NK-92 treated with Interleukin-12 subunit alpha and Interleukin-12 subunit beta, amount 100 ng/mL, for 24 hours (cell line): Measurements from ENCODE around the gene USP38.
"Not testable (repeated sequence)": the region's sequence is repeated elsewhere in the genome, so short reads cannot be mapped to it uniquely, and the experiment has no call there.

Experiments
- DNase-seq: peaks from one replicate; lab custom pipeline; 2025; lab: John Stamatoyannopoulos, UW

The USP38 gene

GRCh38 chr4:143184503-143185252 lies at the start of gene USP38:
Gene USP38 (plus strand): TSS chr4:143184917. CDS start chr4:143185451, 534 bp downstream.
- peak; percentile 80 for DNase-seq

- DNase-seq, result no peak
Measured at GRCh38 chr4:143135358-143135757, 49.4 kb upstream of the USP38 start.

- DNase-seq, result no peak
Measured at GRCh38 chr4:143140696-143141095, 44.0 kb upstream of the USP38 start.

- DNase-seq, result no peak
Measured at GRCh38 chr4:143148521-143148920, 36.2 kb upstream of the USP38 start.

- no peak for DNase-seq
Measured at GRCh38 chr4:143156853-143157252, 27.9 kb upstream of the USP38 start.

GRCh38 chr4:143163614-143164013 lies 21.1 kb upstream of the USP38 start:
- DNase-seq, result no peak

GRCh38 chr4:143166722-143167121 lies 18.0 kb upstream of the USP38 start:
- not testable (repeated sequence) for DNase-seq

- DNase-seq, result no peak
Measured at GRCh38 chr4:143178923-143179322, 5.8 kb upstream of the USP38 start.

GRCh38 chr4:143183513-143184216 lies 1.1 kb upstream of the USP38 start:
- no peak for DNase-seq

GRCh38 chr4:143184217-143184502 lies 557 bp upstream of the USP38 start:
- DNase-seq, result no peak

- DNase-seq, result peak; percentile 35
Measured at GRCh38 chr4:143185253-143186107, 763 bp downstream of the USP38 start.

- no peak for DNase-seq
Measured at GRCh38 chr4:143186212-143186611, 1.5 kb downstream of the USP38 start.

- no peak for DNase-seq
Measured at GRCh38 chr4:143186649-143187048, 1.9 kb downstream of the USP38 start.

GRCh38 chr4:143188136-143189088 lies 3.7 kb downstream of the USP38 start:
- no peak for DNase-seq

- DNase-seq, result no peak
Measured at GRCh38 chr4:143189528-143189927, 4.8 kb downstream of the USP38 start.

GRCh38 chr4:143195581-143195980 lies 10.9 kb downstream of the USP38 start:
- no peak for DNase-seq

- DNase-seq, result no peak
Measured at GRCh38 chr4:143196323-143196722, 11.6 kb downstream of the USP38 start.

GRCh38 chr4:143199503-143199902 lies 14.8 kb downstream of the USP38 start:
- DNase-seq, result no peak

GRCh38 chr4:143202824-143203223 lies 18.1 kb downstream of the USP38 start:
- DNase-seq, result no peak

- no peak for DNase-seq
Measured at GRCh38 chr4:143203577-143203976, 18.9 kb downstream of the USP38 start.

- no peak for DNase-seq
Measured at GRCh38 chr4:143207555-143207954, 22.8 kb downstream of the USP38 start.

- no peak for DNase-seq
Measured at GRCh38 chr4:143212566-143212965, 27.8 kb downstream of the USP38 start.
